Liver (tissue), 9 donors: ENCODE measurements around the gene CD79A. TPM values are rescaled to one million over a fixed set of nuclear protein-coding genes. Genes with fewer than 3 reads are reported as not detected.

Experiments used
- DNase-seq: peaks from one replicate; pipeline ENCODE4 v3.0.0-alpha.2; 2017; ENCODE audit warnings: low spot score
- H3K27ac ChIP-seq, 2 donors: one replicate each; pipeline ENCODE4 v1.7.0; 2013; ENCODE audit warnings: inconsistent platforms in 2 of 2, low read length in 2 of 2, control low read depth in 1 of 2, low read depth in 1 of 2, mild to moderate bottlenecking in 1 of 2
- H3K27me3 ChIP-seq, 4 donors: one replicate each; pipeline versions ENCODE4 v1.6.1 to v1.7.0; 2013; ENCODE audit warnings: low read length in 3 of 4, inconsistent platforms in 1 of 4, mild to moderate bottlenecking in 1 of 4, moderate library complexity in 1 of 4; ENCODE audit not compliant: control insufficient read depth in 4 of 4, insufficient read depth in 4 of 4
- H3K36me3 ChIP-seq, 4 donors: one replicate each; pipeline versions ENCODE4 v1.6.1 to v1.7.0; 2013; ENCODE audit warnings: low read length in 3 of 4, mild to moderate bottlenecking in 3 of 4, low read depth in 1 of 4, moderate library complexity in 1 of 4; ENCODE audit not compliant: control insufficient read depth in 4 of 4, insufficient read depth in 3 of 4
- H3K4me1 ChIP-seq, 4 donors: one replicate each; pipeline versions ENCODE4 v1.6.1 to v1.7.0; 2013; ENCODE audit warnings: low read length in 3 of 4, mild to moderate bottlenecking in 3 of 4, moderate library complexity in 1 of 4; ENCODE audit not compliant: control insufficient read depth in 4 of 4, insufficient read depth in 4 of 4
- H3K4me3 ChIP-seq, 3 donors: one replicate each; pipeline versions ENCODE4 v1.6.1 to v1.7.0; 2013; ENCODE audit warnings: low read length in 3 of 3, control low read depth in 1 of 3, low read depth in 1 of 3, mild to moderate bottlenecking in 1 of 3
- H3K9ac ChIP-seq, 2 donors: one replicate each; pipeline ENCODE4 v1.7.0; 2013; ENCODE audit warnings: low read length in 2 of 2, mild to moderate bottlenecking in 2 of 2, moderate library complexity in 2 of 2, control low read depth in 1 of 2, low read depth in 1 of 2
- H3K9me3 ChIP-seq, 4 donors: one replicate each; pipeline versions ENCODE4 v1.6.1 to v1.7.0; 2013; ENCODE audit warnings: low read length in 3 of 4; ENCODE audit not compliant: control insufficient read depth in 4 of 4
- EGR1 ChIP-seq, 2 donors: IDR thresholded peaks; 2 replicates each; pipeline ENCODE4 v1.6.1; 2016 to 2018; ENCODE audit warnings: antibody characterized with exemption in 2 of 2, low read depth in 2 of 2
- FOXA1 ChIP-seq: IDR thresholded peaks from 2 replicates; pipeline ENCODE4 v1.6.1; 2016; ENCODE audit warnings: antibody characterized with exemption
- FOXA2 ChIP-seq: IDR thresholded peaks from 2 replicates; pipeline ENCODE4 v1.6.1; 2016; ENCODE audit warnings: antibody characterized with exemption
- GABPA ChIP-seq, 2 donors: IDR thresholded peaks in 1 of 2; conservative IDR thresholded peaks in 1 of 2; 2 replicates each; pipeline ENCODE4 v1.6.1; 2016; ENCODE audit warnings: antibody characterized with exemption in 2 of 2, mild to moderate bottlenecking in 1 of 2, moderate library complexity in 1 of 2
- HNF4A ChIP-seq, 2 donors: conservative IDR thresholded peaks; 2 replicates each; pipeline ENCODE4 v1.6.1; 2016; ENCODE audit warnings: antibody characterized with exemption in 2 of 2, mild to moderate bottlenecking in 2 of 2
- HNF4G ChIP-seq: IDR thresholded peaks from 2 replicates; pipeline ENCODE4 v1.6.1; 2016; ENCODE audit warnings: antibody characterized with exemption
- NR2F2 ChIP-seq: IDR thresholded peaks from 2 replicates; pipeline ENCODE4 v1.6.1; 2016; ENCODE audit warnings: antibody characterized with exemption
- RXRA ChIP-seq, 2 donors: IDR thresholded peaks; 2 replicates each; pipeline ENCODE4 v1.6.1; 2017 to 2018; ENCODE audit warnings: antibody characterized with exemption in 2 of 2, mild to moderate bottlenecking in 1 of 2
- SP1 ChIP-seq: IDR thresholded peaks from 2 replicates; pipeline ENCODE4 v1.6.1; 2018; ENCODE audit warnings: antibody characterized with exemption, mild to moderate bottlenecking
- TAF1 ChIP-seq: conservative IDR thresholded peaks from 2 replicates; pipeline ENCODE4 v1.6.1; 2016; ENCODE audit warnings: antibody characterized with exemption, mild to moderate bottlenecking
- YY1 ChIP-seq: IDR thresholded peaks from 2 replicates; pipeline ENCODE4 v1.6.1; 2016; ENCODE audit warnings: antibody characterized with exemption, mild to moderate bottlenecking
- WGBS: extraction: QIAGEN DNeasy Blood & Tissue Kit; methylation state at CpG from one replicate; pipeline ENCODE4 v1.1.7; 2013; 5-methylcytosine and 5-hydroxymethylcytosine counted together
- polyA plus RNA-seq, 2 donors: library from polyadenylated mRNA; stranded (reverse) in 1 of 2; unstranded in 1 of 2; fragments of 200-250 nt in 1 of 2; fragments of >200 nt in 1 of 2; fragmentation: Nextera tagmentation in 1 of 2; extraction: Ambion mirVana in 1 of 2; gene quantifications; one replicate each; pipeline versions ENCODE4 v1.2.1 to v1.2.3, GENCODE V29; 2013 to 2015
- total RNA-seq, 2 donors: library from RNA; depleted of rRNA; stranded (reverse); fragments of >200 nt; gene quantifications; one replicate each; pipeline ENCODE4 v1.2.3, GENCODE V29; 2014
- TF ChIP-seq, protein P1 (sequence below): IDR thresholded peaks from 2 replicates; pipeline ENCODE4 v1.6.1; 2016; ENCODE audit warnings: antibody characterized with exemption, mild to moderate bottlenecking
- TF ChIP-seq, protein P2 (sequence below): IDR thresholded peaks from 2 replicates; pipeline ENCODE4 v1.6.1; 2016; ENCODE audit warnings: antibody characterized with exemption
- TF ChIP-seq, protein P3 (sequence below): IDR thresholded peaks from 2 replicates; pipeline ENCODE4 v1.6.1; 2016; ENCODE audit warnings: antibody characterized with exemption
- TF ChIP-seq, protein P4 (sequence below): fragments of 150-350 bp; IDR thresholded peaks from 2 replicates; pipeline ENCODE4 v1.5.1; 2017; ENCODE audit warnings: improper control_type of control experiment, low read depth, low read length; ENCODE audit not compliant: missing input control
- TF ChIP-seq, protein P5 (sequence below): IDR thresholded peaks from 2 replicates; pipeline ENCODE4 v1.6.1; 2016; ENCODE audit warnings: antibody characterized with exemption
- donor health status: healthy.
- donor health status: healthy.
- donor health status: healthy.
- donor health status: healthy.
- donor health status: healthy.

The CD79A gene
- total and polyA plus RNA-seq, 4 donors: 0.43 to 5.0 (median 2.0) TPM

DNA sequence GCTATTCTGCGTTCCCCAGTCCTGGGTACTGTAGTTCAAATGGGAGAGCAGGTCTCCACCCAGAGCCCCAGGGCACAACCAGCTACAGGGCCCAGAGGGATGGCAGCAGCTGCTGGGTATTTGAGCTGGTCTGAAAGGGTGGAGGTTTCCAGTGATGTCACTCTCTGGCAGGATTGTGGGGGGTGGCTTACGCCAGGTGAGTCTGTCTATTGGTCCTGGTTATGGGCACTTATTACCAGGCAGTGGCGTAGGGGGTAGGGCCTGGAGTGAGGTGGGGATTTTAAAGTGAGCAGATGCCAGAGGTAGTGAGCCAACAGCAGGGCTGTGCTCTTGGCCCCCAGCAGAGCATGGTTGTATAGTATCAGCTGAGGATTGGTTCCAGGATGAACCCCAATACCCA, 10.8 kb upstream of the CD79A start:
- Histone ChIP-seq H3K36me3 (peaks cover 21 to 74% (median 47%) of the 10 kb centered on the region in 4 donors), H3K9me3 (no peaks in the 10 kb centered on the region), H3K9ac (no peak overlapping the region), H3K27me3 (no peaks in the 10 kb centered on the region), H3K4me1 (peaks cover 0 to 19% (median 13%) of the 10 kb centered on the region in 4 donors), H3K4me3 (no peak overlapping the region), H3K27ac (no peak overlapping the region)
- TF ChIP-seq GABPA (IDR thresholded peaks at IDR 0.05 in 1 of 2, conservative IDR thresholded peaks at IDR 0.05 in 1 of 2): no peak
- TF ChIP-seq HNF4A (conservative IDR thresholded peaks at IDR 0.05): no peak
- TF ChIP-seq, protein P1, sequence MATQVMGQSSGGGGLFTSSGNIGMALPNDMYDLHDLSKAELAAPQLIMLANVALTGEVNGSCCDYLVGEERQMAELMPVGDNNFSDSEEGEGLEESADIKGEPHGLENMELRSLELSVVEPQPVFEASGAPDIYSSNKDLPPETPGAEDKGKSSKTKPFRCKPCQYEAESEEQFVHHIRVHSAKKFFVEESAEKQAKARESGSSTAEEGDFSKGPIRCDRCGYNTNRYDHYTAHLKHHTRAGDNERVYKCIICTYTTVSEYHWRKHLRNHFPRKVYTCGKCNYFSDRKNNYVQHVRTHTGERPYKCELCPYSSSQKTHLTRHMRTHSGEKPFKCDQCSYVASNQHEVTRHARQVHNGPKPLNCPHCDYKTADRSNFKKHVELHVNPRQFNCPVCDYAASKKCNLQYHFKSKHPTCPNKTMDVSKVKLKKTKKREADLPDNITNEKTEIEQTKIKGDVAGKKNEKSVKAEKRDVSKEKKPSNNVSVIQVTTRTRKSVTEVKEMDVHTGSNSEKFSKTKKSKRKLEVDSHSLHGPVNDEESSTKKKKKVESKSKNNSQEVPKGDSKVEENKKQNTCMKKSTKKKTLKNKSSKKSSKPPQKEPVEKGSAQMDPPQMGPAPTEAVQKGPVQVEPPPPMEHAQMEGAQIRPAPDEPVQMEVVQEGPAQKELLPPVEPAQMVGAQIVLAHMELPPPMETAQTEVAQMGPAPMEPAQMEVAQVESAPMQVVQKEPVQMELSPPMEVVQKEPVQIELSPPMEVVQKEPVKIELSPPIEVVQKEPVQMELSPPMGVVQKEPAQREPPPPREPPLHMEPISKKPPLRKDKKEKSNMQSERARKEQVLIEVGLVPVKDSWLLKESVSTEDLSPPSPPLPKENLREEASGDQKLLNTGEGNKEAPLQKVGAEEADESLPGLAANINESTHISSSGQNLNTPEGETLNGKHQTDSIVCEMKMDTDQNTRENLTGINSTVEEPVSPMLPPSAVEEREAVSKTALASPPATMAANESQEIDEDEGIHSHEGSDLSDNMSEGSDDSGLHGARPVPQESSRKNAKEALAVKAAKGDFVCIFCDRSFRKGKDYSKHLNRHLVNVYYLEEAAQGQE: no peak
- TF ChIP-seq, protein P2, sequence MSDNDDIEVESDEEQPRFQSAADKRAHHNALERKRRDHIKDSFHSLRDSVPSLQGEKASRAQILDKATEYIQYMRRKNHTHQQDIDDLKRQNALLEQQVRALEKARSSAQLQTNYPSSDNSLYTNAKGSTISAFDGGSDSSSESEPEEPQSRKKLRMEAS: no peak
- no peak for TF ChIP-seq FOXA1
- TF ChIP-seq, protein P3, sequence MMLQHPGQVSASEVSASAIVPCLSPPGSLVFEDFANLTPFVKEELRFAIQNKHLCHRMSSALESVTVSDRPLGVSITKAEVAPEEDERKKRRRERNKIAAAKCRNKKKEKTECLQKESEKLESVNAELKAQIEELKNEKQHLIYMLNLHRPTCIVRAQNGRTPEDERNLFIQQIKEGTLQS: no peak
- TF ChIP-seq HNF4G: no peak
- no peak for TF ChIP-seq EGR1 (IDR thresholded peaks at IDR 0.05; ENCODE audit: low read depth in 2 of 2)
- TF ChIP-seq FOXA2: no peak
- TF ChIP-seq TAF1: no peak
- TF ChIP-seq, protein P4, sequence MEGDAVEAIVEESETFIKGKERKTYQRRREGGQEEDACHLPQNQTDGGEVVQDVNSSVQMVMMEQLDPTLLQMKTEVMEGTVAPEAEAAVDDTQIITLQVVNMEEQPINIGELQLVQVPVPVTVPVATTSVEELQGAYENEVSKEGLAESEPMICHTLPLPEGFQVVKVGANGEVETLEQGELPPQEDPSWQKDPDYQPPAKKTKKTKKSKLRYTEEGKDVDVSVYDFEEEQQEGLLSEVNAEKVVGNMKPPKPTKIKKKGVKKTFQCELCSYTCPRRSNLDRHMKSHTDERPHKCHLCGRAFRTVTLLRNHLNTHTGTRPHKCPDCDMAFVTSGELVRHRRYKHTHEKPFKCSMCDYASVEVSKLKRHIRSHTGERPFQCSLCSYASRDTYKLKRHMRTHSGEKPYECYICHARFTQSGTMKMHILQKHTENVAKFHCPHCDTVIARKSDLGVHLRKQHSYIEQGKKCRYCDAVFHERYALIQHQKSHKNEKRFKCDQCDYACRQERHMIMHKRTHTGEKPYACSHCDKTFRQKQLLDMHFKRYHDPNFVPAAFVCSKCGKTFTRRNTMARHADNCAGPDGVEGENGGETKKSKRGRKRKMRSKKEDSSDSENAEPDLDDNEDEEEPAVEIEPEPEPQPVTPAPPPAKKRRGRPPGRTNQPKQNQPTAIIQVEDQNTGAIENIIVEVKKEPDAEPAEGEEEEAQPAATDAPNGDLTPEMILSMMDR: no peak
- TF ChIP-seq RXRA (IDR thresholded peaks at IDR 0.05): no peak
- no peak for TF ChIP-seq SP1
- no peak for DNase-seq
- 95% methylated on average over 3 of the region's 3 CpGs for WGBS

DNA sequence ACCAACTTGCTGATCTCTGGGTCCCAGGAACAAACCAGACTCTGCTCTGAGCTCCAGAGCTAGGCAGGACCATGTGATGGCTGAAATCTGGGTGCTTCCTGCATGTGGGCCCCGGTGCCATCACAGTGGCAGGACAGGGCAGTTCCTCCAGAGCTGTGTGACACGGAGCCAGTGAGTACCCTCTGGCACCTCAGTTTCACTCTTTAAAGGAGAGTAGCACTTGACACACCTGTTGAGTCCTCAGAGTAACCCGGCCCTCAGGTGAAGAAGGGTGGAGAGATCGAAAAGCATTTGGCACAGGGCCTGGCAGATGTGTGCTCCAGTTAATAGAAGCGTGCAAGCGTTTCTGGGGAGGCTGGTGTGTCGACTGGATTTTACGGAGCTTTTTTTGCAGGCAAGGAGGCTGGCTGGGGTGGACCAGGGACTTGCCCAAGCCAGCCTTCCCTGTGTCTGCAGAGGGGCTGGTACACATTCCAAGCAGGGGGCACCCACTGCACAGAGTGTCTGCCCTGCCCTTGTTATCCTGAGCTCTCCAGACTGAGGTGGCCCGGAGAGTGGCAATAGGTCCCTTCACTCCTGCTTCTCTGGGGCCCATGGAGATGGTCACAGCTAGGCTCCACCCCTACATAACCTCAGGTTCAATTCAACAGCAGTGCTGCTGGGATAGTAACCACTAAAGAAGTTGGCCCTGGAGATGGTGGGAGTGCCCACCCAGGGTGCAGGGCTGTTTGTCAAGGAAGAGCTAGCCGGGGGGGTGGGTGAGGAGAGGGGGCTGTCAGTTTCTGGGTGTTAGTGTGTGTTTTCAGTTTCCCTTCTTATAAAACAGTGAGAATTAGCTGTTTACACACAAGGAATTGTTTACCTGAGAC, 8.7 kb upstream of the CD79A start:
- Histone ChIP-seq H3K4me1 (peaks cover 0 to 19% (median 5%) of the 10 kb centered on the region in 4 donors), H3K9ac (no peak overlapping the region), H3K4me3 (no peak overlapping the region), H3K36me3 (peaks cover 23 to 70% (median 35%) of the 10 kb centered on the region in 4 donors), H3K9me3 (no peaks in the 10 kb centered on the region), H3K27ac (no peak overlapping the region), H3K27me3 (no peaks in the 10 kb centered on the region)
- 75% methylated on average over 10 of the region's 10 CpGs for WGBS
- DNase-seq: no peak
- no peak for TF ChIP-seq TAF1
- no peak for TF ChIP-seq RXRA (IDR thresholded peaks at IDR 0.05)
- TF ChIP-seq, protein P1: no peak
- TF ChIP-seq YY1: no peak
- TF ChIP-seq HNF4A (conservative IDR thresholded peaks at IDR 0.05): no peak
- no peak for TF ChIP-seq FOXA2
- no peak for TF ChIP-seq SP1
- TF ChIP-seq, protein P2: no peak
- TF ChIP-seq GABPA (IDR thresholded peaks at IDR 0.05 in 1 of 2, conservative IDR thresholded peaks at IDR 0.05 in 1 of 2): no peak
- TF ChIP-seq, protein P5, sequence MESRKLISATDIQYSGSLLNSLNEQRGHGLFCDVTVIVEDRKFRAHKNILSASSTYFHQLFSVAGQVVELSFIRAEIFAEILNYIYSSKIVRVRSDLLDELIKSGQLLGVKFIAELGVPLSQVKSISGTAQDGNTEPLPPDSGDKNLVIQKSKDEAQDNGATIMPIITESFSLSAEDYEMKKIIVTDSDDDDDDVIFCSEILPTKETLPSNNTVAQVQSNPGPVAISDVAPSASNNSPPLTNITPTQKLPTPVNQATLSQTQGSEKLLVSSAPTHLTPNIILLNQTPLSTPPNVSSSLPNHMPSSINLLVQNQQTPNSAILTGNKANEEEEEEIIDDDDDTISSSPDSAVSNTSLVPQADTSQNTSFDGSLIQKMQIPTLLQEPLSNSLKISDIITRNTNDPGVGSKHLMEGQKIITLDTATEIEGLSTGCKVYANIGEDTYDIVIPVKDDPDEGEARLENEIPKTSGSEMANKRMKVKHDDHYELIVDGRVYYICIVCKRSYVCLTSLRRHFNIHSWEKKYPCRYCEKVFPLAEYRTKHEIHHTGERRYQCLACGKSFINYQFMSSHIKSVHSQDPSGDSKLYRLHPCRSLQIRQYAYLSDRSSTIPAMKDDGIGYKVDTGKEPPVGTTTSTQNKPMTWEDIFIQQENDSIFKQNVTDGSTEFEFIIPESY: no peak
- no peak for TF ChIP-seq NR2F2
- TF ChIP-seq FOXA1: no peak
- no peak for TF ChIP-seq EGR1 (IDR thresholded peaks at IDR 0.05; ENCODE audit: low read depth in 2 of 2)
- TF ChIP-seq HNF4G: no peak
